GM21528 (cell line): ENCODE measurements around the gene RCOR2.

Experiments used
- ATAC-seq: cut with Tn5 transposase; IDR thresholded peaks from one replicate; pipeline ENCODE4 v1.9.1; 2021; ENCODE audit warnings: mild to moderate bottlenecking, moderate library complexity; ENCODE audit not compliant: unreplicated experiment, low FRiP score

The RCOR2 gene

DNA sequence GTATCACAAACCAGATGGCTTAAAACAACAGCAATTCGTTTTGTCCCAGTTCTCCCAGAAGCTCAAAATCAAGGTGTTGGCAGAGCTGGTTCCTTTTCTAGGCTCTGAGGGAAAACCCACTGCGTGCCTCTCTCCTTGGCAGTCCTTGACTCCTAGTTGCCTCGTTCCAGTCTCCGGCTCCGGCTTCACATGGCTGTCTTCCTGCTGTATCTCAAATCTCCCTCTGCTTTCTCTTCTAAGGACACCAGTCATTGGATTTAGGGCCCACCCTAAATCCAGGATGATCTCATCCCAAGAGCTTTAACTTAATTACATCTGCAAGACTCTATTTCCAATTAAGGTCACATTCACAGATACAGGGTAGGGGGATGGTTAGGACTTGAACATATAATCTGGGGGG lies 12.7 kb upstream of the RCOR2 start:
- no peak for ATAC-seq

DNA sequence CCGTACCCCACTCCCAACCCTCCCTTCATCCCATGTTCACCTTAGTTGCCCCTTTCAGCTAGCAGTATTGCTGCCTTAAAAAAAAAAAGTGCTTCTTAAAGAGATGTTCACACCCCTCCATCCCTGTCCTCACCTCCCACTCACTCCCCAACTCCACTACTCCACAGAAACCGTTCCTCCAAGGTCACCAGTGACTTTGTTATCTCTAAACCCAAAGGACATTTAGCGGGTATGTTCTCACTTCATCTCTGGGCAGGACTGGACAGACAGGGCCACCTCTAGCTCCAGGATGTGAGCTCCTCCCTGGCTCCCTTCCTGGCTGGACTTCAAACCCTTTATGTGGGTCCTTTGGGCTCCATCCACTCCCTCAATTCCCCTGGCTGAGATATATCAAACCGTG lies 6.4 kb upstream of the RCOR2 start:
- no peak for ATAC-seq

DNA sequence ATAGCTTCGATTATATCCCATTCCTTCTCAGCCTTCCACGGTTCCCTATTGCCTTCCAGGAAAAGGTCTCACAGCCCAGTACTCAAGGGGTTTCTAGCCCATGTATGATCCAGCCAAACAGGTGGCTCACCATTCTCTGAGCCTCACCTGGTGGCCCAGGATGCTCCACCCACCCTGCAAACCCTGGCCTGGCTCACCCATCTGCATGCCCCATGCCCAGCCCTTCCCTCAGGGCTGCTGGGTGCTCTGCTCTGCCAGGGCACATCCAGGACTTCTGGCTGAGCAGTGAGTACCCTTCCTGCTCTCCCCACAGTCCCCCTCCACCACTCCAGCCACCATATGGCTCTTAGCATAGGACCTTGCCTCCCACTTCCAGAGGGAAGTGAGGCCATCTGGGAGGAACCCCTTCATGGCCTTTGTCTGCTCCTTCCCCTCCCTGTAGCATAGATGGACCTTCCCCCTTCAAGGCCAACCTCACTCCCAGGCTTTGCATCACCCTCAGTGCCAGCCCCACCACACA lies 5.8 kb upstream of the RCOR2 start:
- no peak for ATAC-seq

GRCh38 chr11:63920939-63921417 lies 4.0 kb upstream of the RCOR2 start:
- no peak for ATAC-seq

- no peak for ATAC-seq
Observed at GRCh38 chr11:63920126-63920938, 3.4 kb upstream of the RCOR2 start.

DNA sequence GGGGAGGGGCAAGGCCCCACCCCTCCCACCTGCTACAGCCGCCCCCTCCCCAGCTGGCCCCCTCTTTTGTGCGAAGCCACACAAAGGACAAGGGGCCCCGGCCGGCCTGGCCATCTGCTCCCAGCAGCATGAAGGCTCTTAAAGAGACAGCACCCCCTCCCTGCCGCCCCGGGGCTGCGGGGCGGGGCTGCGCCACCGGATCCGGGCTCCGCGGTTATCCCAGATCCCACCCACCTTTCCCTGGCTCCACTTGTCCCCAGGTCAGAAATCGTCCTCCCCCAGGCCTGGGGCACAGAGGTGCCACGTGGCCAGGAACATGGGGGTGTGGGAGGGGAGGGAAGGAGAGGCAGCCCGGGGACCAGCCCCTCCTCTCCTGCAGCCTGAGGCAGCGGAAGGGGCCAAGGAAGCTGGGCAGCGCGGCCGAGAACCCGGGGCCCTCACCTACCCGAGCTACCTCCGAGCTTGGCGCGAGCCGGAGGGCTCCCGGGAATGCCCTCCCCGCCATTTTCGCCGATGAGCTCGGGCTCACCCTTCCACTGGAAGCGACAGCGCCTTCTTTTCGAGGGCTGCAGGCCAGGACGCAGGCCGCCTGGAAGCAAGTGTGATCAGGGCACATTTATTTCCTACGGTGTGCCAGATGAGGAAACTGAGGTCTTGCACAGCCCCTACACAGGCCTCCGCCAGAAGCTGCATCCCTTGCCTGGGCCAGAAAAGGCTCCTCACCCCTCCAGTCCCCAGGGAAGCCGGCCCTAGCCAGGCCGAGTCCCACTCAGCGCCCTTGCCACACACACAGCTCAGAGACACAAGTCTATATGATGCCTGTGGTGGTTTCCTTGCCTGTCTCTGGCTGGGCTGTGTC lies 2.5 kb upstream of the RCOR2 start:
- no peak for ATAC-seq

- no peak for ATAC-seq
Observed at GRCh38 chr11:63918507-63919191, 1.7 kb upstream of the RCOR2 start.

- no peak for ATAC-seq
Observed at GRCh38 chr11:63917692-63918506, 935 bp upstream of the RCOR2 start.

DNA sequence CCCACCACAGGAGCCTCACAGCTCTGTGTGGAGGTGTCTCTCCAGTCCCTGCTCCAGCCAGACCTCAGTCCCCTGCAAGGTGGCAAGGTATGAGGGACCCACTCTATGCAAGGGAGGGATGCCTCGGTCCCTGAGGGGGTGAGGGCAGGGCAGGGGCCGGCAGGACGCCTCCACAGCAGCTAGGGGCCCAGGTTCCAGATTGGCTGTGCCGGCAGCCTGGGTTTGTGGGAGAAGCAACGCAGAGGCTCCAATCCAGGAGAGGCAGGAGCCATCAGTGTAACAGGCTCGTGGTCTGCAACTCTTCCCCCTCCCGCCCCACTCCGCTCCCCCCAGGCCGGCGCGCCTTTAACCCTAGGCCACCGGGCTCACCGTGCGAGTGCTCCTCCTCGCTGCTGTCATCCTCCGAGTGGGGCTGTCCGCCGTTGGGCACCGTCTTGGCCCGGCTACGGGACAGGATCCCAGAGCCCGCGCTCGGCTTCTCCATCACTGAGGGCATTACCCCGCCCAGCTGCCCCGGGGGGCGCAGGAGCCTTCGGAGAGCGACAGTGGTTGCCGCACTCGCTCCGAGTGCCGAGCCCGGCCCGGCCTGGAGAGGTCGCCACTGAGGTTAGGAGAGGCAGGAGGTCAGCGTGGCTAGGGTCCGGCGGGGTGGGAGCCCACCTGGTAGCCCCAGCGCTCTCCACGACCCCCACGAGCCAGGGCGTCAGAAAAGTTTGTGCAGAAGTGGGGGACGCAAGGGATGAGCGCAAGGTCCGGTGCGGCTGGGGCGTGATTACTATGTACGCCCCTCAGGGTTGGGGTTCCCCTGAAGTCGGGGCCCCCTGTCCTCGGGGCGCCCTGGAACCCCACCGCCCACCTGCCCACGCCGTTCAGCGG lies 765 bp downstream of the RCOR2 start:
- ATAC-seq: no peak

DNA sequence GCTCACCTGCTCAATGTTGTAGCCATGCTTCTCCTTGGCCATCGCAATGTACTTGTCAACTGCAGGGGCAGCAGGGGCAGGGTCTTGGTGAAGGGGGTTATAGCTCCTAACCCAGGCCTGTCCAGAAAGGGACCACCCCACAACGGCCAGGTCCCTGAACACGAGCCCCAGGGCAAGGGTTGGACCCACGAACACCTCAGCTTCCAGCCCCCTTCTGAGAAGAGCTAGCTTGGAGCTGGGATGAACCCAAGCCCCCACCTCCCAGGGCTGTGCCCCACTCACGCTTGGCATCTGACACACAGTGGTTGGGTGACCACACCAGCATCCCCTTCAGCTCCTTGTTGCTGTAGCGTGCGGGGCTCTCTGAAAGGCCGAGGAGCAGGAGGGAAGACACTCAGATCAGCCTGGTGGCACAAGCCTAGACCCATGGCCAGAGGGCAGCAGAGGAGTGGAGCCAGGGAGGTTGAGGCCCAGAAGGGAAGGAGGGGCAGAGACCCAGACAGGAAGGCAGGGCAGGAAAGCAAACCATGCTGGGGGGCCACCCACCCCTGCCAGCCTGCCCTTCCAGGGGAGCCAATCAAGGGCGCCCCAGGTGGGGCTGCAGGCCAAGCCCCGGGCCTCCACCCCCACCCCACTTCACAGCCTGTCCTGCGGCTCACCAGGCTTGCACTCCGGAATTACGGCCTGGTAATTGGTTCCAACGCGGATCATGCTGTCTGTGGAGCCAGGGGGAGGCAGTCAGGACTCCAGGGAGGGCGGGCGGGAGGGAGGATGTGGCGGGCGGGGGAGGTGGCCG lies 1.9 kb downstream of the RCOR2 start:
- no peak for ATAC-seq

GRCh38 chr11:63913866-63914830 lies 2.8 kb downstream of the RCOR2 start:
- no peak for ATAC-seq

DNA sequence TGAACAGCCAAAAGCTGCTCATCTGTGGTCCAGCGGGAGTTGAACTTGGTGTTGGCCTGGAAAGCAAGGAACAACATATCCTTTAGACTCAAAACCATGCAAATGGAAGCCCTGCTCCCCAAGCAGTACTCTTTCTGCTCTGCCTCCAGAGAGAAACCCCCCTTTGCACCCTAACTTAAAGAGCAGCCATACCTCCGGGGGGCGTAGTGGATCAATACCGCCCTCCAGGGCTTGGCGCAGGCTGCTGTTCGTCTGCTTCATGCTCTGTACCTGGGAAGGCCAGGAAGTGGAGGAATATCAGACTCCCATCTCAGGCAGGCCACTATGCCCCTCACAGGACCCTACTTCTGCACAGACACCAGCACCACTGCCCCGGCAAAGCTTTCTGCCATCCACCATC lies 4.3 kb downstream of the RCOR2 start:
- ATAC-seq: no peak

- ATAC-seq: no peak
Observed at GRCh38 chr11:63911876-63912275, 5.1 kb downstream of the RCOR2 start.

DNA sequence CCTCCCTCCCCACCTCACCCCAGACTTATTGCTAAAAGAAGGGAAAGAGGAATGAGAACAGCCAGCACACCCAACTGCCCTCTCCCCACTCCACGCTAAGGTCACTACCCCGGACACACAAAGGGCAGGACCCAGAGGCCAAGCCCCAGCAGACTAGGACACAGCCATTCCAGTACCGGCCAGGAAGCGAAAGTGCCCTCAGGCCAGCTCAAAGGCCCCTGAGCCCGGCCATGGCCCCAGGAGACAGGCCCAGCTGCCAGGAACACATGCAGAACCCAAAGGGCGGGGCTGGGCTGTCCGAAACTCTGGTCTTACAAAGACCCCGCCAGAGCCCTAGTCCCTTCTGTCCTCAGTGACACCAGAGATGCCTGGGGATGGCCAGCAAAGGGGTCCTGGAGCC lies 5.5 kb downstream of the RCOR2 start:
- ATAC-seq: no peak

DNA sequence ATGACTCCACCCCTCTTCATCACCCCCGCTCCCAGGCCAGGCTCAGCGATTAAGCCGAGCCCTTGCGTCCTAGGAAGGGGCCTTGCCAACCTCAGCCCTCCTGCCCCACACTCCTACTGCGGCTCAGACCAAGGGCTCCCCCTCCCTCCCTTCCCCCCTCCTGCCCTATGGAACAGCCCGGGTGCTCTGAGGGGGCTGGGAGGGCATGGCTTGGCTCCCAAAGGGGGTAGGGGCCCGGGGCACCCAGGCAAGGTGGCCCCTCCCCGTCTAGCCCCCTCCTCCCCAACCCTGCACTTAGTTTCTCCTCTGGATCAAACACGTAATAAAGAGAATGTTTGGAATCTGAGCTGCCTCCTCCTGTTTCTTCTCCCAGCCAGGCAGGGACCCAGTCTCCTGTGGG lies 6.3 kb downstream of the RCOR2 start:
- ATAC-seq: no peak

DNA sequence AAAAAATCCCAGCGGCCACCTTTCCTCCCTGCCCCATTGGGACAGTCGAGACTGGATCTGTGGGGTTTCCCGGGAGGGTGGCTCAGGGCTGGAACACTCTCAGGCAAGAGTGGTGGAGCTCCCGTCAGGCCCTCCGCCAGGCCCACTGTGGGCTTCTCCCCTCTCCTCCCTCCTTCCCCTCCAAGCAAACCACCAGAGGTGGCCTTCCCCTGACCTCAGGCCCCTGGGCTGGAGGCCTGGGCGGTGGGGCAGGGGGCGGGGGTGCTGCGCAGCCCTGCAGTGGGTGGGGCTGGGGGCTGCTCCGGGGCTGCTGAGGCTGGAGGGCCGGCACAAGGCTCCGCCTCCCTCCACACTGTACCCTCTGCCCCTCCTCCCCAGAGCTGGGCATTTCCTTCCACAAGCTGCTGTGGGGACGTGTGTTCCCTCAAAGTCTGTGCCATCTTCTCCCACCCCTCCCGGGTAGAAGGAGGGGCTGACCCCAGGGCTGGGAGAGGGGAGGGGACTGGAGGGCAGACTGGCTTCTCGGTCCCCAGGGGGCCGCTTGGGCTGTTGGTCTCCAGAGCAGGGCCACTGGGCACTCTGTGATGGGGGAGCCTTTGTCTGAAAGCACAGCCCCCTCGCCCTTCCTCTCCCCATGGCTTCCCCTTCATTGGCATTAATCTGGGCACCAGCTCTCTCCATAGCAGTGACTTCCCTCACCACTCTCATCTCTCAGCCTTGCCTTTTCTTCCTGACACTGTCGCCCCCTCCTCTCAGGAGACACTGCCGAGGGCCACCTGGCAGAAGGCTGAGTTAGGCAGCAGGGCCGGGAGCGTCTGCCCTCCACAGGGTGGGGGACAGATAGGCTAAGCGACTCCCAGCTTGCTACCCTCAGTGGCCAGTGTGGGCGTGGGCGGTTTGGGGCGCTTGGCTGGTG lies 7.1 kb downstream of the RCOR2 start:
- no peak for ATAC-seq
